H7 (cell line): ENCODE data around the gene RNF151. TPM values are rescaled to one million over a fixed set of nuclear protein-coding genes. Genes with fewer than 3 reads are reported as not detected.

ENCODE experiments used
- DNase-seq: peaks from one replicate; pipeline ENCODE4 v3.0.0; 2012
- H3K27me3 ChIP-seq: 2 replicates; pipeline ENCODE4 v1.6.0; 2011; ENCODE audit warnings: mild to moderate bottlenecking, low read length; ENCODE audit not compliant: control insufficient read depth, insufficient read depth
- H3K36me3 ChIP-seq: replicated peaks from 2 replicates; pipeline ENCODE4 v1.5.1; 2011; ENCODE audit warnings: low read length; ENCODE audit not compliant: control insufficient read depth, insufficient read depth
- H3K4me3 ChIP-seq: 2 replicates; pipeline ENCODE4 v1.5.1; 2011; ENCODE audit warnings: low read depth, mild to moderate bottlenecking, control low read depth, low read length, moderate library complexity; ENCODE audit not compliant: insufficient read depth
- total RNA-seq: library from RNA; depleted of rRNA; stranded (reverse); fragments of >200 nt; shearing (Covaris generic); gene quantifications from 2 replicates; pipeline ENCODE4 v1.2.3, GENCODE V29; 2014

Gene RNF151
- total RNA-seq, 1 experiment from 2014 or later = not detected

GRCh38 chr16:1974157-1975070 lies 7.8 kb downstream of the RNF151 start:
- Histone ChIP-seq H3K27me3 (peaks cover 2% of the 10 kb centered on the region; the same call in 1 of the 2 replicates), H3K36me3 (peaks cover 9% of the 10 kb centered on the region), H3K4me3 (no peak overlapping the region)
- no peak for DNase-seq

GRCh38 chr16:1975432-1976215 lies 9.0 kb downstream of the RNF151 start:
- DNase-seq = no peak
- peaks cover 14% of the 10 kb centered on the region for H3K27me3 ChIP-seq
- no peak overlapping the region for H3K4me3 ChIP-seq
- H3K36me3 ChIP-seq = peaks cover 9% of the 10 kb centered on the region

GRCh38 chr16:1976216-1976520 lies 9.5 kb downstream of the RNF151 start:
- H3K36me3 ChIP-seq = peaks cover 9% of the 10 kb centered on the region
- no peak for DNase-seq
- H3K27me3 ChIP-seq = peaks cover 20% of the 10 kb centered on the region
- no peak overlapping the region for H3K4me3 ChIP-seq

- Histone ChIP-seq H3K4me3 (no peak overlapping the region), H3K36me3 (peaks cover 9% of the 10 kb centered on the region), H3K27me3 (peaks cover 30% of the 10 kb centered on the region)
- DNase-seq = no peak
Observed at GRCh38 chr16:1976951-1977874, 10.6 kb downstream of the RNF151 start.

- Histone ChIP-seq H3K36me3 (peaks cover 9% of the 10 kb centered on the region), H3K4me3 (no peak overlapping the region), H3K27me3 (peaks cover 37% of the 10 kb centered on the region)
- no peak for DNase-seq
Observed at GRCh38 chr16:1977875-1978268, 11.2 kb downstream of the RNF151 start.

- Histone ChIP-seq H3K4me3 (peak overlapping the region; percentile 48), H3K36me3 (peaks cover 9% of the 10 kb centered on the region), H3K27me3 (peaks cover 44% of the 10 kb centered on the region)
- DNase-seq = peak; percentile 93
Observed at GRCh38 chr16:1978476-1979120, 11.9 kb downstream of the RNF151 start.

GRCh38 chr16:1979271-1980029 lies 12.8 kb downstream of the RNF151 start:
- peak; percentile 97 for DNase-seq
- Histone ChIP-seq H3K36me3 (peaks cover 9% of the 10 kb centered on the region), H3K4me3 (peak overlapping the region; percentile 48), H3K27me3 (peaks cover 45% of the 10 kb centered on the region)

- H3K36me3 ChIP-seq = peaks cover 5% of the 10 kb centered on the region
- peak overlapping the region; percentile 48; the same call in 1 of the 2 replicates for H3K4me3 ChIP-seq
- peak; percentile 87 for DNase-seq
- peaks cover 45% of the 10 kb centered on the region for H3K27me3 ChIP-seq
Observed at GRCh38 chr16:1980030-1980769, 13.5 kb downstream of the RNF151 start.

- peak overlapping the region; percentile 48; the same call in 1 of the 2 replicates for H3K4me3 ChIP-seq
- no peak for DNase-seq
- H3K27me3 ChIP-seq = peaks cover 45% of the 10 kb centered on the region
- H3K36me3 ChIP-seq = peaks cover 8% of the 10 kb centered on the region
Observed at GRCh38 chr16:1980770-1981087, 14.1 kb downstream of the RNF151 start.

GRCh38 chr16:1981398-1981836 lies 14.8 kb downstream of the RNF151 start, which contains the start of gene NOXO1:
Gene NOXO1 (minus strand): TSS chr16:1981469. CDS start chr16:1981179, 290 bp downstream.
- peak within 1 kb of the TSS; percentile 48; the same call in 1 of the 2 replicates for H3K4me3 ChIP-seq
- H3K36me3 ChIP-seq = peaks cover 9% of the 10 kb centered on the region
- DNase-seq = peak; percentile 79
- H3K27me3 ChIP-seq = peaks cover 45% of the 10 kb centered on the region

GRCh38 chr16:1982013-1982433 lies 15.4 kb downstream of the RNF151 start:
- Histone ChIP-seq H3K36me3 (peaks cover 6% of the 10 kb centered on the region), H3K4me3 (no peak overlapping the region), H3K27me3 (peaks cover 45% of the 10 kb centered on the region)
- DNase-seq = no peak

- H3K4me3 ChIP-seq = peak overlapping the region; percentile 65; the same call in 1 of the 2 replicates
- H3K36me3 ChIP-seq = peaks cover 6% of the 10 kb centered on the region
- DNase-seq = no peak
- H3K27me3 ChIP-seq = peaks cover 45% of the 10 kb centered on the region
Observed at GRCh38 chr16:1982991-1983543, 16.4 kb downstream of the RNF151 start.
